ENCODE results near the gene DNAJC9.

Gene DNAJC9

GRCh38 chr10:73239908-73240307 lies 7.1 kb downstream of the DNAJC9 start:
- in situ Hi-C loops (cut with MboI; ENCODE audit: low sequenced_read_pairs), result no loop called here

- in situ Hi-C loops (cut with MboI; ENCODE audit: low sequenced_read_pairs), result no loop called here
These were observed 8.0 kb downstream of the DNAJC9 start for GRCh38 chr10:73238990-73239566.

- in situ Hi-C loops (cut with MboI; ENCODE audit: low sequenced_read_pairs), result no loop called here
These were observed 12.4 kb downstream of the DNAJC9 start for GRCh38 chr10:73234695-73235094.

- in situ Hi-C loops (cut with MboI; ENCODE audit: low sequenced_read_pairs), result no loop called here
These were observed 13.2 kb downstream of the DNAJC9 start for GRCh38 chr10:73233883-73234282.

GRCh38 chr10:73232887-73233286 lies 14.2 kb downstream of the DNAJC9 start:
- in situ Hi-C loops (cut with MboI; ENCODE audit: low sequenced_read_pairs), result no loop called here

- in situ Hi-C loops (cut with MboI; ENCODE audit: low sequenced_read_pairs), result no loop called here
These were observed 17.5 kb downstream of the DNAJC9 start for GRCh38 chr10:73229567-73229966.

GRCh38 chr10:73228247-73228646 lies 18.8 kb downstream of the DNAJC9 start:
- in situ Hi-C loops (cut with MboI; ENCODE audit: low sequenced_read_pairs), result no loop called here

- in situ Hi-C loops (cut with MboI; ENCODE audit: low sequenced_read_pairs), result no loop called here
These were observed 20.4 kb downstream of the DNAJC9 start for GRCh38 chr10:73226663-73227062.

GRCh38 chr10:73225518-73225917 lies 21.5 kb downstream of the DNAJC9 start:
- in situ Hi-C loops (cut with MboI; ENCODE audit: low sequenced_read_pairs), result no loop called here

- in situ Hi-C loops (cut with MboI; ENCODE audit: low sequenced_read_pairs), result no loop called here
These were observed 26.1 kb downstream of the DNAJC9 start for GRCh38 chr10:73220989-73221388.

GRCh38 chr10:73219384-73219783 lies 27.7 kb downstream of the DNAJC9 start:
- in situ Hi-C loops (cut with MboI; ENCODE audit: low sequenced_read_pairs), result no loop called here

GRCh38 chr10:73218431-73219191 lies 28.4 kb downstream of the DNAJC9 start:
- in situ Hi-C loops (cut with MboI; ENCODE audit: low sequenced_read_pairs), result no loop called here

GRCh38 chr10:73217628-73218027 lies 29.4 kb downstream of the DNAJC9 start:
- in situ Hi-C loops (cut with MboI; ENCODE audit: low sequenced_read_pairs), result no loop called here

- in situ Hi-C loops (cut with MboI; ENCODE audit: low sequenced_read_pairs), result no loop called here
These were observed 31.3 kb downstream of the DNAJC9 start for GRCh38 chr10:73215749-73216148.

- in situ Hi-C loops (cut with MboI; ENCODE audit: low sequenced_read_pairs), result no loop called here
These were observed 35.8 kb downstream of the DNAJC9 start for GRCh38 chr10:73211106-73211811.

GRCh38 chr10:73210395-73211105 lies 36.5 kb downstream of the DNAJC9 start:
- in situ Hi-C loops (cut with MboI; ENCODE audit: low sequenced_read_pairs), result no loop called here

GRCh38 chr10:73209705-73210104 lies 37.4 kb downstream of the DNAJC9 start:
- in situ Hi-C loops (cut with MboI; ENCODE audit: low sequenced_read_pairs), result no loop called here

- in situ Hi-C loops (cut with MboI; ENCODE audit: low sequenced_read_pairs), result no loop called here
These were observed 39.2 kb downstream of the DNAJC9 start for GRCh38 chr10:73207883-73208282.

GRCh38 chr10:73206385-73206784 lies 40.7 kb downstream of the DNAJC9 start:
- in situ Hi-C loops (cut with MboI; ENCODE audit: low sequenced_read_pairs), result no loop called here

- in situ Hi-C loops (cut with MboI; ENCODE audit: low sequenced_read_pairs), result no loop called here
These were observed 41.2 kb downstream of the DNAJC9 start for GRCh38 chr10:73205890-73206289.

- in situ Hi-C loops (cut with MboI; ENCODE audit: low sequenced_read_pairs), result no loop called here
These were observed 42.0 kb downstream of the DNAJC9 start for GRCh38 chr10:73205081-73205480.

Data from HL-60/S4 treated with phorbol 12-myristate 13-acetate at 8.2 ng/mL for 4 days and 3 days (cell line).